ENCODE results near the gene TMPRSS13. TPM values are rescaled to one million over a fixed set of nuclear protein-coding genes. Genes with fewer than 3 reads are reported as not detected.
A peak's percentile ranks its signal among the peaks of the same experiment; 100 is the strongest.
"Not testable (repeated sequence)": the region's sequence is repeated elsewhere in the genome, so short reads cannot be mapped to it uniquely, and the experiment has no call there.

Gene TMPRSS13
- total RNA-seq, 4 donors from 2014 or later = 11.1 to 31.7 (median 21.0) TPM

GRCh38 chr11:117950301-117950700, 21.1 kb upstream of the TMPRSS13 start:
- WGBS, 2 donors = 11 to 16% methylated on average over 5 of the region's 5 CpGs
- no peaks in the 10 kb centered on the region for H3K9me3 ChIP-seq
- no peak overlapping the region for H3K4me3 ChIP-seq
- intact Hi-C loops (cut with DNase I) = no loop called here
- peak overlapping the region in 2 of 4 donors; percentile 6 to 49 for H3K27ac ChIP-seq
- DNase-seq = no peak
- H3K27me3 ChIP-seq = peaks cover 0 to 20% (median 0%) of the 10 kb centered on the region in 4 donors
- TF ChIP-seq POLR2A (IDR thresholded peaks at IDR 0.05) = no peak
- peak in 3 of 6 experiments; percentile 11 to 37 (median 18) for TF ChIP-seq CTCF (IDR thresholded peaks at IDR 0.05)
- peaks cover 0 to 34% (median 0%) of the 10 kb centered on the region in 3 donors for H3K4me1 ChIP-seq
- no peaks in the 10 kb centered on the region for H3K36me3 ChIP-seq

DNA sequence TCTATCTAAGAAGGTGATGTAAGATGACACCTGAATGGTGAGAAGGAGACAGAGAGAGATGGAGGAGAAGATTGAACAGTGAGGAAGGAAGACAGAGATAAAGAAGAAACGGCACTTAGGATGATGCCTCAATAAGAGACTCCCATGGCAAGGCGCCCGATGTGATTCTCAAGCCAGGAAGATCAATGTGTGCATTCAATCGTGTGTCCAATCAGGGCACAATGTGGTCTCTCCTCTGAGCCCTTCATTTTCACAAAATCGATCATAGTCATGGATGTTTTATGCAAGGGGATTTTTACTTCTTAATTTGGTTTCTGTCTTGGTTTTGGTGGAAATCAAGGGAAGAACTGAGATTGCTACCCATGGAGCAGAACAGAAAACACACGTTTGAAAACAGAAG, 19.9 kb upstream of the TMPRSS13 start:
- H3K4me3 ChIP-seq = no peak overlapping the region
- 56 to 70% methylated on average over 6 of the region's 6 CpGs for WGBS, 2 donors
- intact Hi-C loops (cut with DNase I) = loop anchor here (5.0 kb wide), 1 partner anchor 103 kb away; no protein-coding TSS in a partner anchor

DNA sequence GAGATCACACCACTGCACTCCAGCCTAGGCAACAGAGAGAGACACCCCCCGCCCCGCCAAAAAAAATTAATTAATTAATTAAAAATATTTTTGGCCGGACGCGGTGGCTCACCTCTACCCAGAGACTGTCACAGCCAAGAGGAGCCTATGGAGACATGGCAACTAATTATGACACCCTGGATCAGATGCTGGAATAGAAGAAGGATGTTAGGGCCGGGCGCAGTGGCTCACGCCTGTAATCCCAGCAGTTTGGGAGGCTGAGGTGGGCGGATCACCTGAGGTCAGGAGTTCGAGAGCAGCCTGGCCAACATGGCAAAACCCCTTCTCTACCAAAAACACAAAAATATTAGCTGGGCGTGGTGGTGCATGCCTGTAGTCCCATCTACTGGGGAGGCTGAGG, 19.3 kb upstream of the TMPRSS13 start:
- not testable (repeated sequence) for H3K4me3 ChIP-seq, DNase-seq, H3K9me3 ChIP-seq, H3K36me3 ChIP-seq, H3K27ac ChIP-seq
- 76 to 86% methylated on average over 11 of the region's 11 CpGs for WGBS, 2 donors
- intact Hi-C loops (cut with DNase I) = loop anchor here (5.0 kb wide), 1 partner anchor 104 kb away; no protein-coding TSS in a partner anchor
- Histone ChIP-seq H3K4me1 (peaks cover 0 to 34% (median 0%) of the 10 kb centered on the region in 3 donors), H3K27me3 (peaks cover 0 to 20% (median 0%) of the 10 kb centered on the region in 4 donors)

More for the DNA sequence above, 19.9 kb upstream of the TMPRSS13 start:
- Histone ChIP-seq H3K4me1 (peaks cover 0 to 34% (median 0%) of the 10 kb centered on the region in 3 donors), H3K36me3 (no peaks in the 10 kb centered on the region), H3K27ac (no peak overlapping the region), H3K9me3 (no peaks in the 10 kb centered on the region), H3K27me3 (peaks cover 0 to 20% (median 0%) of the 10 kb centered on the region in 4 donors)
- TF ChIP-seq POLR2A (IDR thresholded peaks at IDR 0.05) = no peak
- no peak for TF ChIP-seq CTCF (IDR thresholded peaks at IDR 0.05)
- DNase-seq = no peak

GRCh38 chr11:117947751-117948150, 18.5 kb upstream of the TMPRSS13 start:
- DNase-seq, H3K36me3 ChIP-seq, H3K4me3 ChIP-seq, H3K9me3 ChIP-seq, H3K27ac ChIP-seq: not testable (repeated sequence)
- H3K4me1 ChIP-seq = peaks cover 0 to 28% (median 0%) of the 10 kb centered on the region in 3 donors
- peaks cover 0 to 20% (median 0%) of the 10 kb centered on the region in 4 donors for H3K27me3 ChIP-seq
- intact Hi-C loops (cut with DNase I) = loop anchor here (2.0 to 5.0 kb wide), 2 partner anchors 105 kb away; no protein-coding TSS in a partner anchor
- WGBS, 2 donors = 73 to 86% methylated on average over 8 to 10 of the region's 10 CpGs

- H3K4me3 ChIP-seq = no peak overlapping the region
- H3K27me3 ChIP-seq = peaks cover 0 to 20% (median 0%) of the 10 kb centered on the region in 4 donors
- WGBS, 2 donors = 35 to 37% methylated on average over 6 of the region's 7 CpGs
- peaks cover 0 to 22% (median 0%) of the 10 kb centered on the region in 3 donors for H3K4me1 ChIP-seq
- TF ChIP-seq CTCF (IDR thresholded peaks at IDR 0.05) = peak; percentile 95 to 99 (median 98)
- TF ChIP-seq POLR2A (IDR thresholded peaks at IDR 0.05) = no peak
- intact Hi-C loops (cut with DNase I) = loop anchor here (2.0 to 5.0 kb wide), 2 partner anchors 104 to 105 kb away; no protein-coding TSS in a partner anchor
- H3K27ac ChIP-seq = no peak overlapping the region
- H3K36me3 ChIP-seq = no peaks in the 10 kb centered on the region
- no peaks in the 10 kb centered on the region for H3K9me3 ChIP-seq
- DNase-seq = no peak
Observed at GRCh38 chr11:117946842-117947526, 17.8 kb upstream of the TMPRSS13 start.

- Histone ChIP-seq H3K4me3 (no peak overlapping the region), H3K27ac (no peak overlapping the region), H3K9me3 (no peaks in the 10 kb centered on the region), H3K36me3 (no peaks in the 10 kb centered on the region), H3K27me3 (peaks cover 0 to 13% (median 0%) of the 10 kb centered on the region in 4 donors), H3K4me1 (peaks cover 0 to 16% (median 0%) of the 10 kb centered on the region in 3 donors)
- intact Hi-C loops (cut with DNase I) = loop anchor here (2.0 to 5.0 kb wide), 2 partner anchors 103 to 106 kb away; no protein-coding TSS in a partner anchor
- no peak for TF ChIP-seq CTCF (IDR thresholded peaks at IDR 0.05)
- TF ChIP-seq POLR2A (IDR thresholded peaks at IDR 0.05) = no peak
- DNase-seq = no peak
- 65 to 73% methylated on average over 4 to 5 of the region's 5 CpGs for WGBS, 2 donors
Observed at GRCh38 chr11:117946156-117946841, 17.1 kb upstream of the TMPRSS13 start.

Measured in esophagus squamous epithelium (tissue), 5 donors.